GM23338 (cell line): ENCODE data around the gene SELENOM. TPM values are rescaled to one million over a fixed set of nuclear protein-coding genes. Genes with fewer than 3 reads are reported as not detected.

ENCODE experiments used
- ATAC-seq: fragments of 200-7000 bp; cut with Tn5 transposase; 3 replicates; pipeline ENCODE4 v1.9.1; 2020
- DNase-seq: peaks from one replicate; pipeline ENCODE4 v3.0.0-alpha.2; 2015; ENCODE audit warnings: low spot score
- H2AFZ ChIP-seq: fragments of 200-600 bp; sonication (generic); 2 replicates; pipeline ENCODE4 v1.8.0; 2016; ENCODE audit warnings: antibody characterized with exemption, mild to moderate bottlenecking, moderate library complexity
- H3F3A ChIP-seq: fragments of 200-600 bp; sonication (generic); replicated peaks from 2 replicates; pipeline ENCODE4 v1.8.0; 2017; ENCODE audit warnings: antibody characterized with exemption, mixed run types, low read depth
- H3K27ac ChIP-seq: fragments of 200-600 bp; sonication (generic); 2 replicates; pipeline ENCODE4 v1.6.1; 2016; ENCODE audit warnings: low read depth
- H3K27me3 ChIP-seq: fragments of 200-600 bp; sonication (generic); 2 replicates; pipeline ENCODE4 v1.8.0; 2016; ENCODE audit warnings: mild to moderate bottlenecking, mixed run types, moderate library complexity; ENCODE audit not compliant: insufficient read depth
- H3K36me3 ChIP-seq: fragments of 200-600 bp; sonication (generic); 2 replicates; pipeline ENCODE4 v1.8.0; 2016; ENCODE audit warnings: mild to moderate bottlenecking; ENCODE audit not compliant: insufficient read depth
- H3K4me1 ChIP-seq: fragments of 200-600 bp; sonication (generic); 2 replicates; pipeline ENCODE4 v1.8.0; 2016; ENCODE audit warnings: mild to moderate bottlenecking, moderate library complexity; ENCODE audit not compliant: insufficient read depth
- H3K4me2 ChIP-seq: fragments of 200-600 bp; sonication (generic); 2 replicates; pipeline ENCODE4 v1.7.1; 2017; ENCODE audit warnings: mixed run types
- H3K4me3 ChIP-seq: fragments of 200-600 bp; sonication (generic); 2 replicates; pipeline ENCODE4 v1.6.1; 2016; ENCODE audit warnings: mixed run types
- H3K79me2 ChIP-seq: fragments of 200-600 bp; sonication (generic); replicated peaks from 2 replicates; pipeline ENCODE4 v1.8.0; 2017; ENCODE audit warnings: mild to moderate bottlenecking; ENCODE audit not compliant: insufficient read depth
- H3K9me2 ChIP-seq: fragments of 200-600 bp; sonication (generic); 2 replicates; pipeline ENCODE4 v1.8.0; 2017; ENCODE audit not compliant: insufficient read depth
- H4K20me1 ChIP-seq: fragments of 200-600 bp; sonication (generic); replicated peaks from 2 replicates; pipeline ENCODE4 v1.8.0; 2017; ENCODE audit warnings: mild to moderate bottlenecking; ENCODE audit not compliant: insufficient read depth
- H3K27ac Mint-ChIP-seq: 2 replicates; pipeline ENCODE4 v1.8.0; 2020; ENCODE audit warnings: inconsistent platforms, mild to moderate bottlenecking, moderate library complexity, mixed read lengths
- H3K27me3 Mint-ChIP-seq: 3 replicates; pipeline ENCODE4 v1.8.0; 2022; ENCODE audit warnings: low read depth, mild to moderate bottlenecking, moderate library complexity, mixed read lengths, inconsistent platforms; ENCODE audit not compliant: insufficient read depth, poor library complexity
- H3K36me3 Mint-ChIP-seq: 3 replicates; pipeline ENCODE4 v1.8.0; 2021; ENCODE audit warnings: low read depth, mild to moderate bottlenecking, inconsistent platforms, moderate library complexity, mixed read lengths
- H3K4me1 Mint-ChIP-seq: 3 replicates; pipeline ENCODE4 v1.8.0; 2020; ENCODE audit warnings: mild to moderate bottlenecking, inconsistent platforms, mixed read lengths
- H3K4me3 Mint-ChIP-seq: 3 replicates; pipeline ENCODE4 v1.8.0; 2021; ENCODE audit warnings: moderate library complexity, mild to moderate bottlenecking, inconsistent platforms, mixed read lengths
- H3K9me3 Mint-ChIP-seq: 3 replicates; pipeline ENCODE4 v1.8.0; 2020; ENCODE audit warnings: moderate library complexity, mild to moderate bottlenecking, inconsistent platforms, mixed read lengths
- CREB1 ChIP-seq: fragments of 250-450 bp; sonication (Bioruptor Pico); IDR thresholded peaks from 2 replicates; pipeline ENCODE4 v1.5.0; 2020; ENCODE audit warnings: low read depth, mild to moderate bottlenecking, moderate library complexity
- JUNB ChIP-seq: IDR thresholded peaks from one replicate; pipeline ENCODE4 v1.6.1; 2016; ENCODE audit warnings: antibody characterized with exemption; ENCODE audit not compliant: unreplicated experiment
- POLR2AphosphoS5 ChIP-seq: IDR thresholded peaks from 2 replicates; pipeline ENCODE4 v1.6.1; 2016; ENCODE audit warnings: antibody characterized with exemption, low read depth
- STAT1 ChIP-seq: IDR thresholded peaks from one replicate; pipeline ENCODE4 v1.6.1; 2016; ENCODE audit warnings: antibody characterized with exemption; ENCODE audit not compliant: unreplicated experiment
- ZNF114 ChIP-seq: fragments of 250-450 bp; sonication (Bioruptor Pico); IDR thresholded peaks from 2 replicates; pipeline ENCODE4 v1.5.0; 2020; ENCODE audit warnings: mild to moderate bottlenecking, moderate library complexity
- polyA plus RNA-seq: library from polyadenylated mRNA; unstranded; fragments of >200 nt; fragmentation: Nextera tagmentation; extraction: Ambion mirVana; gene quantifications from 2 replicates; pipeline ENCODE4 v1.2.1, GENCODE V29; 2016
- total RNA-seq: library from RNA; depleted of rRNA; stranded (reverse); fragments of >200 nt; shearing (Covaris generic); gene quantifications from 2 replicates; pipeline ENCODE4 v1.2.3, GENCODE V29; 2014
- TF ChIP-seq, protein P1 (sequence below): fragments of 250-450 bp; sonication (Bioruptor Pico); IDR thresholded peaks from 2 replicates; pipeline ENCODE4 v1.5.0; 2020; ENCODE audit warnings: mild to moderate bottlenecking, moderate library complexity
- TF ChIP-seq, protein P2 (sequence below), 2 experiments: fragments of 200-600 bp in 1 of 2; sonication (generic) in 1 of 2; conservative IDR thresholded peaks; 2 replicates each; pipeline versions ENCODE4 v1.5.1 to v1.6.1; 2016 to 2017; ENCODE audit warnings: antibody characterized with exemption in 2 of 2, low read depth in 2 of 2, mild to moderate bottlenecking in 2 of 2, moderate library complexity in 1 of 2

Gene SELENOM
- total and polyA plus RNA-seq, 2 experiments from 2014 or later: 44.9 to 50.8 TPM

DNA sequence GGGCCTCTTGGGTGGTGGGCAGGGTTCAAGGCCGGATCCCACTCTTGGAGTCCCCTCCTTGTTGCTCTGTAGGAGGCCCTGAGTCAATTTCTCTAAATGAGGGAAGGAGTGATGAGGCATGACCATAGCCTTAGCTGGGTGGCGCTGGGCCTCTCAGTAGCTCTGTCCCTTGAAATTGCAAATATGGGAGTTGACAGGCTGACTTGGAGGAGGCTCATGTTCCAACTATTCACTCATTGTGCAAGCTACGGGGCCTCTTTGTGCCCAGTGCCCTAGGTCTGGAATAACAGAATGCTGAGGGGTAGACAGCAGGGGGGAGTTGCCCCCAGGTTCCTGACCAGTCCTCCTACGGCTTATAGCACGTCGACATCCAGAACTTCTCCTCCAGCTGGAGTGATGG is 8.0 kb downstream of the SELENOM start (continued):
- TF ChIP-seq, protein P1, sequence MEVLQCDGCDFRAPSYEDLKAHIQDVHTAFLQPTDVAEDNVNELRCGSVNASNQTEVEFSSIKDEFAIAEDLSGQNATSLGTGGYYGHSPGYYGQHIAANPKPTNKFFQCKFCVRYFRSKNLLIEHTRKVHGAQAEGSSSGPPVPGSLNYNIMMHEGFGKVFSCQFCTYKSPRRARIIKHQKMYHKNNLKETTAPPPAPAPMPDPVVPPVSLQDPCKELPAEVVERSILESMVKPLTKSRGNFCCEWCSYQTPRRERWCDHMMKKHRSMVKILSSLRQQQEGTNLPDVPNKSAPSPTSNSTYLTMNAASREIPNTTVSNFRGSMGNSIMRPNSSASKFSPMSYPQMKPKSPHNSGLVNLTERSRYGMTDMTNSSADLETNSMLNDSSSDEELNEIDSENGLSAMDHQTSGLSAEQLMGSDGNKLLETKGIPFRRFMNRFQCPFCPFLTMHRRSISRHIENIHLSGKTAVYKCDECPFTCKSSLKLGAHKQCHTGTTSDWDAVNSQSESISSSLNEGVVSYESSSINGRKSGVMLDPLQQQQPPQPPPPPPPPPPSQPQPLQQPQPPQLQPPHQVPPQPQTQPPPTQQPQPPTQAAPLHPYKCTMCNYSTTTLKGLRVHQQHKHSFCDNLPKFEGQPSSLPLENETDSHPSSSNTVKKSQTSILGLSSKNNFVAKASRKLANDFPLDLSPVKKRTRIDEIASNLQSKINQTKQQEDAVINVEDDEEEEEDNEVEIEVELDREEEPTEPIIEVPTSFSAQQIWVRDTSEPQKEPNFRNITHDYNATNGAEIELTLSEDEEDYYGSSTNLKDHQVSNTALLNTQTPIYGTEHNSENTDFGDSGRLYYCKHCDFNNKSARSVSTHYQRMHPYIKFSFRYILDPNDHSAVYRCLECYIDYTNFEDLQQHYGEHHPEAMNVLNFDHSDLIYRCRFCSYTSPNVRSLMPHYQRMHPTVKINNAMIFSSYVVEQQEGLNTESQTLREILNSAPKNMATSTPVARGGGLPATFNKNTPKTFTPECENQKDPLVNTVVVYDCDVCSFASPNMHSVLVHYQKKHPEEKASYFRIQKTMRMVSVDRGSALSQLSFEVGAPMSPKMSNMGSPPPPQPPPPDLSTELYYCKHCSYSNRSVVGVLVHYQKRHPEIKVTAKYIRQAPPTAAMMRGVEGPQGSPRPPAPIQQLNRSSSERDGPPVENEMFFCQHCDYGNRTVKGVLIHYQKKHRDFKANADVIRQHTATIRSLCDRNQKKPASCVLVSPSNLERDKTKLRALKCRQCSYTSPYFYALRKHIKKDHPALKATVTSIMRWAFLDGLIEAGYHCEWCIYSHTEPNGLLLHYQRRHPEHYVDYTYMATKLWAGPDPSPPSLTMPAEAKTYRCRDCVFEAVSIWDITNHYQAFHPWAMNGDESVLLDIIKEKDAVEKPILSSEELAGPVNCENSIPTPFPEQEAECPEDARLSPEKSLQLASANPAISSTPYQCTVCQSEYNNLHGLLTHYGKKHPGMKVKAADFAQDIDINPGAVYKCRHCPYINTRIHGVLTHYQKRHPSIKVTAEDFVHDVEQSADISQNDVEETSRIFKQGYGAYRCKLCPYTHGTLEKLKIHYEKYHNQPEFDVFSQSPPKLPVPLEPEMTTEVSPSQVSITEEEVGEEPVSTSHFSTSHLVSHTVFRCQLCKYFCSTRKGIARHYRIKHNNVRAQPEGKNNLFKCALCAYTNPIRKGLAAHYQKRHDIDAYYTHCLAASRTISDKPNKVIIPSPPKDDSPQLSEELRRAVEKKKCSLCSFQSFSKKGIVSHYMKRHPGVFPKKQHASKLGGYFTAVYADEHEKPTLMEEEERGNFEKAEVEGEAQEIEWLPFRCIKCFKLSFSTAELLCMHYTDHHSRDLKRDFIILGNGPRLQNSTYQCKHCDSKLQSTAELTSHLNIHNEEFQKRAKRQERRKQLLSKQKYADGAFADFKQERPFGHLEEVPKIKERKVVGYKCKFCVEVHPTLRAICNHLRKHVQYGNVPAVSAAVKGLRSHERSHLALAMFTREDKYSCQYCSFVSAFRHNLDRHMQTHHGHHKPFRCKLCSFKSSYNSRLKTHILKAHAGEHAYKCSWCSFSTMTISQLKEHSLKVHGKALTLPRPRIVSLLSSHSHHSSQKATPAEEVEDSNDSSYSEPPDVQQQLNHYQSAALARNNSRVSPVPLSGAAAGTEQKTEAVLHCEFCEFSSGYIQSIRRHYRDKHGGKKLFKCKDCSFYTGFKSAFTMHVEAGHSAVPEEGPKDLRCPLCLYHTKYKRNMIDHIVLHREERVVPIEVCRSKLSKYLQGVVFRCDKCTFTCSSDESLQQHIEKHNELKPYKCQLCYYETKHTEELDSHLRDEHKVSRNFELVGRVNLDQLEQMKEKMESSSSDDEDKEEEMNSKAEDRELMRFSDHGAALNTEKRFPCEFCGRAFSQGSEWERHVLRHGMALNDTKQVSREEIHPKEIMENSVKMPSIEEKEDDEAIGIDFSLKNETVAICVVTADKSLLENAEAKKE: no peak
- no peak for TF ChIP-seq CREB1
- no peak for TF ChIP-seq POLR2AphosphoS5
- TF ChIP-seq, protein P2, sequence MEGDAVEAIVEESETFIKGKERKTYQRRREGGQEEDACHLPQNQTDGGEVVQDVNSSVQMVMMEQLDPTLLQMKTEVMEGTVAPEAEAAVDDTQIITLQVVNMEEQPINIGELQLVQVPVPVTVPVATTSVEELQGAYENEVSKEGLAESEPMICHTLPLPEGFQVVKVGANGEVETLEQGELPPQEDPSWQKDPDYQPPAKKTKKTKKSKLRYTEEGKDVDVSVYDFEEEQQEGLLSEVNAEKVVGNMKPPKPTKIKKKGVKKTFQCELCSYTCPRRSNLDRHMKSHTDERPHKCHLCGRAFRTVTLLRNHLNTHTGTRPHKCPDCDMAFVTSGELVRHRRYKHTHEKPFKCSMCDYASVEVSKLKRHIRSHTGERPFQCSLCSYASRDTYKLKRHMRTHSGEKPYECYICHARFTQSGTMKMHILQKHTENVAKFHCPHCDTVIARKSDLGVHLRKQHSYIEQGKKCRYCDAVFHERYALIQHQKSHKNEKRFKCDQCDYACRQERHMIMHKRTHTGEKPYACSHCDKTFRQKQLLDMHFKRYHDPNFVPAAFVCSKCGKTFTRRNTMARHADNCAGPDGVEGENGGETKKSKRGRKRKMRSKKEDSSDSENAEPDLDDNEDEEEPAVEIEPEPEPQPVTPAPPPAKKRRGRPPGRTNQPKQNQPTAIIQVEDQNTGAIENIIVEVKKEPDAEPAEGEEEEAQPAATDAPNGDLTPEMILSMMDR (conservative IDR thresholded peaks at IDR 0.05; ENCODE audit: low read depth in 2 of 2): no peak
- no peak for TF ChIP-seq STAT1
- no peak for TF ChIP-seq ZNF114 (CRISPR knock-in tag)

DNA sequence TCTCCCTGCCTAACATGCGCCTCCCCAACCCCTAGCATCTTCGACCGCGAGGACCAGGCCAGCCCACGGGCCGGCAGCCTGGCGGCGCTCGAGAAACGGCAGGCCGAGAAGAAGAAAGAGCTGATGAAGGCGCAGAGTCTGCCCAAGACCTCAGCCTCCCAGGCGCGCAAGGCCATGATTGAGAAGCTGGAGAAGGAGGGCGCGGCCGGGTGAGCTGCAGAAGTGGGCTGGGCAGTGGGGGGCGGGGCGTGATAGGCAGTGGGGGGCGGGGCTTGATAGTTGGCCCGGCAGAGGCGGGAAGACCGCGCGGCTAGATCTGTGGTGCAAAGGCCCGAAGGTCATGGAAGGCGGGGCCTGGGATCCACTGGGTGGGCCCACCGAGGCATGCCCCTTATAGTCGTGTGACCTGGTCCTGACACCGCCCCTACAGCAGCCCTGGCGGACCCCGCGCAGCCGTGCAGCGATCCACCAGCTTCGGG is 8.7 kb downstream of the SELENOM start:
- no peaks in the 10 kb centered on the region for H3K27me3 ChIP-seq
- H3K4me1 Mint-ChIP-seq: peaks cover 14% of the 10 kb centered on the region
- H3K4me2 ChIP-seq: peak overlapping the region; percentile 93
- no peaks in the 10 kb centered on the region for H3K9me2 ChIP-seq
- peak overlapping the region; percentile 64 for H3K4me3 Mint-ChIP-seq
- DNase-seq: peak; percentile 94
- no peaks in the 10 kb centered on the region for H4K20me1 ChIP-seq
- 0 out of 2 replicates have a peak, but pooled peaks cover 6% of the 10 kb centered on the region for H3F3A ChIP-seq
- H3K4me1 ChIP-seq: peaks cover 13% of the 10 kb centered on the region
- H3K4me3 ChIP-seq: peak overlapping the region; percentile 61
- H2AFZ ChIP-seq: peak overlapping the region; percentile 84
- peaks cover 17% of the 10 kb centered on the region for H3K27me3 Mint-ChIP-seq
- H3K27ac Mint-ChIP-seq: no peak overlapping the region
- H3K9me3 Mint-ChIP-seq: no peaks in the 10 kb centered on the region
- no peaks in the 10 kb centered on the region; the same call in 2 of the 3 replicates for H3K36me3 Mint-ChIP-seq
- no peaks in the 10 kb centered on the region for H3K79me2 ChIP-seq
- ATAC-seq: peak; percentile 82
- peak; percentile 47 for TF ChIP-seq POLR2AphosphoS5
- TF ChIP-seq JUNB: no peak
- TF ChIP-seq, protein P2 (conservative IDR thresholded peaks at IDR 0.05; ENCODE audit: low read depth in 2 of 2): peak in 1 of 2 experiments; percentile 23; a peak in 1 of 4 replicates
- H3K27ac ChIP-seq: no peak overlapping the region
- H3K36me3 ChIP-seq: no peaks in the 10 kb centered on the region
